Measurements from ENCODE around the gene ATXN1.

The ATXN1 gene

DNA sequence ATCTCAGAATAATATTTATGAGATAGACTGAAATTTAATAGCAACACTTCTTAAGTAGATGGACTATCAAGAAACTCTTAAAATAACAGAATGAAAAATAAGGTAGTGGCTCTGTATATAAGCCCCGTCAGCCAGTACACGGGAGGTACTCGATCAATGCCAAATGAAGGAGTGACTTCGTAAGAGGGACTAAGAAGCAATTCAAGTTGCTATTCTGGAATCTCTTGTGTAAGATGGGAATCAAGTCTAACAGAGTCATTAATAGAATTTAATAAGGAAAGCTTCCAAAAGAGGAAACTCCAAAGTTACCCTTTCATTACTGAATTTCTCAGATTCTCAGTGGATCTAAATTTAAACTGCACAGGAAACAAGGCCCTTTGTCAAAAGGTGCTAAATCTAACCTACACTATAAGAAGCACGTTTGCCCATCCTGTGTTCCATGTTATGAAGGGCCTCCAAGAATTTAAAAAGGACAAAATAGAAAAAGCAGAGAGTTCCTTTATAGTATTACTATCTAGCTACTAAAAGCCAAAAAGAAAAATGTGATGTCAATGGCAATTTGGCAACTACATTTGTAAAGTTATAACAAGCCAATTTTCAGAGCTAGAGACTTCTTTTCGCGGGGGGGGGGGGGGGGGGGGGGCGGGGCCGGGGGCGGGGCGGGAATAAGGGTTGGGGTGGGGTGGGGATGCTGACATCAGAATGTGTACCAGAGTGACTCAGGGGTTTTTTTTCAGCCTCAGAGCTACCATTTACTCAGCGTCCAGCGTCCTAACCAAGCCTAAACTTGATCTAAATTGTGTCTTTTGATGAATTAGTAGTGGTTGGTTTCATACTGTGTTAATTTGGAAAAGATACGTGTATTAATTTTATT lies 322.3 kb downstream of the ATXN1 start:
- no peak for DNase-seq (ENCODE audit: low read depth, low spot score)

- DNase-seq (ENCODE audit: low read depth, low spot score) = no peak
These were observed 323.3 kb downstream of the ATXN1 start for GRCh38 chr6:16437984-16438383.

DNA sequence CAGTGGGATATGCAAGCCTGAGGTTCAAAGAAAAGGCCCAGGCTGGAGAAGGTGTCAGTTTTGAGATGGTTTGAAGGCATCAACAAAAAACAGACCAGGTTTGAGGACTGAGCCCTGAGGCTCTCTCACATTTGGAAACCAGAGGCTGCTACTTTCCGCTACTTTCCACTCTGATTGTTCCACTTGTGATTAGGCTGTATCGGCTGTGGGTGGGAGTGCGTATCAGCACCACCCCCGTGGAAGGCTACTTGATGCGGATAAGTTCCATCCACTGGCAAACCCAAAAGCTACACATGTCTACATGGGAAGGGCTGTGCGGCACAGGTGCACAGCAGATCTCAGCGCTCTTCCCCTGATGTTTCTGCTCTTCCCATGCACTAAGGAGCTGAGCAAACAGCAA lies 324.2 kb downstream of the ATXN1 start:
- no peak for DNase-seq (ENCODE audit: low read depth, low spot score)

- no peak for DNase-seq (ENCODE audit: low read depth, low spot score)
These were observed 324.7 kb downstream of the ATXN1 start for GRCh38 chr6:16436550-16436949.

GRCh38 chr6:16434885-16435284 lies 326.4 kb downstream of the ATXN1 start:
- DNase-seq (ENCODE audit: low read depth, low spot score) = no peak

DNA sequence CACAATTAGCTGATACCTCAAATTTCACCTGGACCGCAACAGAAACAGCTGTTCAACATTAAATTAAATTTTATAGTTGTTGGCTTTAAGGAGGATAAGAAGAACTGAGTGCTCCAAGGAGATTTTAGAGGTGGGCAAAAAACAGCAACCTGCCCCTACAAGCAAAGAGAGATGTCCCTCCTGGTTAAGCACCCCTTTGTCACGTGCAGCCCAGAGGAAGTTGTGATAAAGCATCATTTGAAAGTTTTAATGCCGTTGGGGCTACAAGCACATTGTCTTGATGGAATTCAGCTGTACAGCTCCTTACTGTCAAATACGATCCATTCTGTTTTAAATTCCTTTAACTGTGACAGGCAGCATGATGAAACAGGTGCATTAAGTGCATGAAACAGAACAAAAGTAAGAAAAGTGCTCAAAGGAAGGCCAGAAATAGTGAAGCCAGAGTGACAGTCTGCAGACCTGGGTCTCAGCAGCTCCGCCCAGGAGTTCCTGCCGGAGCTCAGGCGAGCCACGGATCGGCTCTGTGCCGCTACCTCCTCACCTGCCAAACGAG lies 327.8 kb downstream of the ATXN1 start:
- DNase-seq (ENCODE audit: low read depth, low spot score) = no peak

DNA sequence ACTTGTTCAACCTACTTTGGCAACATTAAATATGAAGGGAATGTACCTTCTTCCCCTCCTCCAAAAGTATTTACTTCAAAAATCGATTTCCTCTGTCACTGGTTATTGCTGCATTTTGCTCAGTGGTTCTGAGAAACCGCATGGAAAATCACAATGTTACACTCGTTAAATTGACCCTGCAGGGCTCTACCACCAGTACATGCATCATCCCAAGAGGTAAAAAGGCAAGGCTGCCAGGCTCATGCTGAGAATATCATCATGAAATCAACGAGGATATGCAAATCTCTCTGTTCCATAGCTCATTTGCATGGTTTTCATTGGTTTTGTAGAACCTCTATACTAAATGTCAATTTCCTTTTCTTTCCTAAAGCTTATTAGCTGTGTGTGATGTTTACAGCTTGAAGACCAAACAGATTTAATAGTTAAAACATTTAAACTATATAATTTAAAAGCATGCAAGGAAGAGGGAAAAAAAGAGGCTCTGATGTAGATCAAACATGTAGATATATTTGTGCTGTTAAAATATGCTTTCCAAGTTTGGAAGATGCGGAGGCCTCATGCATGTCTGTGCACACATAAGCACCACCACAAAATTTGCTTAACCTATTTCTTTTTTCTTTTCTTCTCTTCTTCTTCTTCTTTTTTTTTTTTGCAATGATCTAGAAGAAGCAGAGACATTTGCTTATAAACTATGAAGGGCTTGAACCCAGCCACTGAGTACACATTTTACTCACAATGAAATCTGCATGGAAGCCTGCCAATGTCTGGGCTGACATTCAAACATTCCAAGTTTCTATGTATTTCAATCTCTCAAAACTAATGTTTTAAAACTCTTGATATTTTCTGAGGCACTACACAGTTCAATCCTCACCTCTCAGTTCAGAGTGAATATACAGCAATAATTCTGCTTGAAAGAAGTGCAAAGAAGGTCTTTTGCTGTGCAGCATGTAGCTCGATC lies 328.9 kb downstream of the ATXN1 start:
- DNase-seq (ENCODE audit: low read depth, low spot score) = peak; percentile 24

DNA sequence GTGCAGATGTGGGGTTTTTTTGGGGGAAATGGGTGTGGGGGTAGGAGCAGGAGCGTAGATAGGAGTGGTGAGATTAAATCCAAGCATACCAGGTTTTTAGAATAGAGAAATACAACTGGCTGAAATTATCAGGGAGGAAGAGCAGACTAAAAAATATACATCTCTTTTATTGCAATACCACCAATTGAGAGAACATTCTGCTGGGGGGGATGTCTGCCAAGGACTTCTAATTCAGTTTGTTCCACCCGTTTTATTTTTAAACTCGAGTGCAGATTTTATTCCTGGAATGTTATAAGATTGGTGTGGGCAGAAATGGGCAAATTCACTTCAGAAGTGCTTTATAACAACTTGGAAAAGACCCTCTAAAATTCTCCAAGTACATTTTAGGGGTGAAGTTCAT lies 330.2 kb downstream of the ATXN1 start:
- no peak for DNase-seq (ENCODE audit: low read depth, low spot score)

GRCh38 chr6:16430391-16431089 lies 330.7 kb downstream of the ATXN1 start:
- no peak for DNase-seq (ENCODE audit: low read depth, low spot score)

- DNase-seq (ENCODE audit: low read depth, low spot score) = no peak
These were observed 331.6 kb downstream of the ATXN1 start for GRCh38 chr6:16429669-16430068.

DNA sequence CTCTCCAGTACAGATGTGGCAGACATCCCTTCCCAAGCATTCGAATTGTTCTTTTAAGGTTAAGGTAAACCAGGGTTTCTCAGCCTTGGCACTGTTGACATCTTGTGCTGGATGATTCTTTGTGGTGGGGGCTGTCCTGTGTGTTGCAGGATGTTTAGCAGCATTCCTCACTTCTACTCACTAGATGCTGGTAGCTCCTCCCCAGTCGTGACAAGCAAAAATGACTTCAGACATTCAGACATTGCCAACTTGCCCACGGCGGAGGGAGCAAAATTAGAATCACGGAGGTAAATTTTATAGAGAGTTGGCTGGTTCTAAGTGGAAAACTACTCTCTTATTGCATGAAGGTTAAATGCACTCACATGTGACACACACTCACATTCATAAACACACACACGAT lies 334.1 kb downstream of the ATXN1 start:
- no peak for DNase-seq (ENCODE audit: low read depth, low spot score)

GRCh38 chr6:16425881-16426615 lies 335.2 kb downstream of the ATXN1 start:
- no peak for DNase-seq (ENCODE audit: low read depth, low spot score)

DNA sequence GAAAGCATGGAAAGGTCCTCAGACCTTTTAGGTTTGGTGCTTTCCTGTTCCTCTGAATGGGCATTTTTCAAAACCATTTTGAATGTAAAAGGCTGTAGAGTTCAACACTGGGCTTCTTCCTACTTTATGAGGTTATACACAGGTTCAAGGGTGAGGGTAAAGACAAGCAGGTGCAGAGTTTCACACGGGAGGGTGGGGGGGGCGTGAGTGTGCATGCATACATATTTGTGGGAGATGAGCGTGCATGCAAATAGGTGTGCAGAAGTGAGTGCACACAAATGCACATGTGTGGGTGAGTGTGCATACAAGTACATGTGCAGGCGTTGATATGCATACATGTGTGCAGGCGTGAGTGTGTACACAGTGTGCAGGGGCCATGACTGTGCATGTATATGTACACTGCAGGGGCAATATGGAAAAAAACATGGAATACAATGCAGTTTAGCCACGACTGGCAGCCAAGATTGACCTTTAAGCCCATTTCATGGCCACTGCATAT lies 339.7 kb downstream of the ATXN1 start:
- DNase-seq (ENCODE audit: low read depth, low spot score) = no peak

DNA sequence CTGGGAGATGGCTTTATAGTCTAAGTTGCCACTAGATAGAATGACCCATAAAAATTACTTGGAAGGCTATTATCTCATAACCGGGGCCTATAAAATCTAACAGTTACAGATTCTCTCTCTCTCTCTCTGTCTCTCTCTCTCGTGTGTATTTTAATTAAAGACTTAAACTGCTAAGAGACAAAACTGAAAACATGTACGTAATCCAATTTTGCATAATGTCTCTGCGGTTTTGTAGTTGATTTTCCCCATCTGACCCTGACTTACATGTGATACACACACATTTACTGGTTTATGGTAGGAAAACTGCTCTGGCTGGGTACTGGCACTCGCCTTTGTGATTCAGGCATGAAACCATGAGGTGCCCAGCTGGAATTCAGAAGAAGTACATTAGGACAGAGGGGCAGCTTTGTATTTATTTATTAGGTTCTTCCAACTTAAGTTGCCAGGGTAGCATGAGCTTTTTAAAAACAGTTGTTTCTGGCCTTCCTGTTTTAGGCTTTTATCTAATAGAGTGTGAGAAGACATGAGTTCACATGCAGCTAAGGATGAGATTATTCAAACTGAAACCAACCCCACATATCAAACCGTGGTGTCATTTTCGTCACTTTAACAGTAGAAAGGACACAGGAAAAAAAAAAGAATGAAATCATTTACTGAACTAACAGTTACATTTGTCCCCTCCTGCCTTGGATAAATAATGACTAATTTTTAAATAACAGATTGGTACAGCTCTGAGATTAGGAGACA lies 340.4 kb downstream of the ATXN1 start:
- peak; percentile 46 for DNase-seq (ENCODE audit: low read depth, low spot score)

- no peak for DNase-seq (ENCODE audit: low read depth, low spot score)
These were observed 340.9 kb downstream of the ATXN1 start for GRCh38 chr6:16420337-16420714.

- no peak for DNase-seq (ENCODE audit: low read depth, low spot score)
These were observed 341.5 kb downstream of the ATXN1 start for GRCh38 chr6:16419636-16420336.

DNA sequence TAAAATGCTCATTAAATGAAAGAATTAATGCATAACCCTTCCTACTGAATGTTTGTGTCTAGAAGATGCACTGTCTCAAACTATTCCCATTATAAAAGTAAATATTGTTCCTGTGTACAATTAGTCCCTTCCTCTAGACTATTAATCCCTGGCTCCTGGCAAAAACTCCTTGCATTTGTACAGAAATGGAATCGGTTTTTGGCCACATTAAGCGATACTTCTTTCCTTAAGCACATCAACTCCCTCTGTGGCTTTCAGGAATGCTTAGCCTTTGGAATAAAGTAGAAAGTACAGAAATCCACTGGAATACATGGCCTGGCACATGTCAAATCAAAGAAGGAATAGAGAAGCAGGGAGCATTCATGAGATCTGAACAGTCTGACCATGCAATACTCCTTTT lies 343.1 kb downstream of the ATXN1 start:
- no peak for DNase-seq (ENCODE audit: low read depth, low spot score)

GRCh38 chr6:16415677-16416076 lies 345.6 kb downstream of the ATXN1 start:
- no peak for DNase-seq (ENCODE audit: low read depth, low spot score)

GRCh38 chr6:16414205-16414604 lies 347.1 kb downstream of the ATXN1 start:
- no peak for DNase-seq (ENCODE audit: low read depth, low spot score)

Data from smooth muscle cell of the brain vasculature (primary cell).